MM.1S (cell line): ENCODE data around the gene TBCA.

ENCODE experiments used
- DNase-seq: peaks from one replicate; pipeline ENCODE4 v3.0.0-alpha.2; 2015
- H2AFZ ChIP-seq: fragments of 300-600 bp; sonication (generic); 2 replicates; pipeline ENCODE4 v1.6.0; 2016; ENCODE audit warnings: antibody characterized with exemption, low read length
- H3F3A ChIP-seq: fragments of 300-600 bp; sonication (generic); 2 replicates; pipeline ENCODE4 v1.6.1; 2016; ENCODE audit warnings: mild to moderate bottlenecking, antibody characterized with exemption, low read length, moderate library complexity, mixed read lengths; ENCODE audit not compliant: insufficient read depth
- H3K27ac ChIP-seq: fragments of 300-600 bp; sonication (generic); 2 replicates; pipeline ENCODE4 v1.5.1; 2016; ENCODE audit warnings: mild to moderate bottlenecking, low read length
- H3K27me3 ChIP-seq: fragments of 300-600 bp; sonication (generic); replicated peaks from 2 replicates; pipeline ENCODE4 v1.6.0; 2016; ENCODE audit warnings: low read length; ENCODE audit not compliant: insufficient read depth
- H3K36me3 ChIP-seq: fragments of 300-600 bp; sonication (generic); replicated peaks from 2 replicates; pipeline ENCODE4 v1.6.1; 2016; ENCODE audit warnings: mild to moderate bottlenecking, low read length, mixed read lengths; ENCODE audit not compliant: insufficient read depth
- H3K4me1 ChIP-seq: fragments of 300-600 bp; sonication (generic); 2 replicates; pipeline ENCODE4 v1.6.1; 2016; ENCODE audit warnings: low read length, mixed read lengths
- H3K4me2 ChIP-seq: fragments of 300-600 bp; sonication (generic); 2 replicates; pipeline ENCODE4 v1.6.0; 2016; ENCODE audit warnings: low read depth, low read length
- H3K4me3 ChIP-seq: fragments of 300-600 bp; sonication (generic); 2 replicates; pipeline ENCODE4 v1.5.1; 2016; ENCODE audit warnings: low read length, mixed read lengths
- H3K79me2 ChIP-seq: fragments of 300-600 bp; sonication (generic); 2 replicates; pipeline ENCODE4 v1.6.1; 2016; ENCODE audit warnings: mixed run types, low read length, mixed read lengths
- H3K9ac ChIP-seq: fragments of 300-600 bp; sonication (generic); 2 replicates; pipeline ENCODE4 v1.6.1; 2016; ENCODE audit warnings: low read length, mixed read lengths
- H3K9me2 ChIP-seq: fragments of 300-600 bp; sonication (generic); replicated peaks from 2 replicates; pipeline ENCODE4 v1.6.1; 2016; ENCODE audit warnings: mild to moderate bottlenecking, low read length, mixed read lengths; ENCODE audit not compliant: insufficient read depth
- H3K9me3 ChIP-seq: fragments of 300-600 bp; sonication (generic); replicated peaks from 2 replicates; pipeline ENCODE4 v1.6.1; 2016; ENCODE audit warnings: mild to moderate bottlenecking, low read length, mixed read lengths; ENCODE audit not compliant: insufficient read depth
- H4K20me1 ChIP-seq: fragments of 300-600 bp; sonication (generic); 2 replicates; pipeline ENCODE4 v1.6.1; 2016; ENCODE audit warnings: mild to moderate bottlenecking, low read length, moderate library complexity, mixed read lengths; ENCODE audit not compliant: insufficient read depth
- EZH2 ChIP-seq: fragments of 300-600 bp; sonication (generic); optimal IDR thresholded peaks from 2 replicates; pipeline ENCODE3; 2017; ENCODE audit warnings: low read depth, mild to moderate bottlenecking, antibody characterized with exemption, low read length, mixed read lengths
- EZH2phosphoT487 ChIP-seq: fragments of 300-600 bp; sonication (generic); IDR thresholded peaks from 2 replicates; pipeline ENCODE4 v1.6.1; 2018; ENCODE audit warnings: antibody characterized with exemption, low read length
- TF ChIP-seq, protein P1 (sequence below): fragments of 300-600 bp; sonication (generic); IDR thresholded peaks from 2 replicates; pipeline ENCODE4 v1.5.1; 2016; ENCODE audit warnings: antibody characterized with exemption, low read length, mixed read lengths

Gene TBCA

DNA sequence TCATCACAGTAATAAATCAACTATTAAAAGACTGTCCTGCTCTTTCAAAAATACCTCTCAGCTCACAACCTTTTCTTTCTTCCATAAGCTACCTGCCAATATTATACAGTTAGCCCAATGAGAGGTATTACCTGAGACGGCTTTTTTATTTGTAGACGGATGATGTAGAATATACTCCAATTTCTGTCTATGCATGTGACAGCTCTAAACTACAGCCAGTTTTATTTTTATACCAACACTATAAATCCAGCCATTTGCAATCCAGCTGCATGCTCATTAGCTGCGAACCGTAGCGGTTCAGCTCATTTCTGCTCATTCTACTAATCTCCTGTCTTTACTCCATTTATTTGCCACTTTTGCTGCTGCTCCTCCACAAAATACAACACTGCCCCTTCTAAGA, 51.2 kb downstream of the TBCA start:
- no peaks in the 10 kb centered on the region for H3K27me3 ChIP-seq
- H3F3A ChIP-seq = no peaks in the 10 kb centered on the region
- no peak overlapping the region for H3K9ac ChIP-seq
- no peaks in the 10 kb centered on the region for H3K4me1 ChIP-seq
- H3K9me3 ChIP-seq = no peaks in the 10 kb centered on the region
- TF ChIP-seq EZH2phosphoT487 (no peak), EZH2 (no peak)
- TF ChIP-seq, protein P1, sequence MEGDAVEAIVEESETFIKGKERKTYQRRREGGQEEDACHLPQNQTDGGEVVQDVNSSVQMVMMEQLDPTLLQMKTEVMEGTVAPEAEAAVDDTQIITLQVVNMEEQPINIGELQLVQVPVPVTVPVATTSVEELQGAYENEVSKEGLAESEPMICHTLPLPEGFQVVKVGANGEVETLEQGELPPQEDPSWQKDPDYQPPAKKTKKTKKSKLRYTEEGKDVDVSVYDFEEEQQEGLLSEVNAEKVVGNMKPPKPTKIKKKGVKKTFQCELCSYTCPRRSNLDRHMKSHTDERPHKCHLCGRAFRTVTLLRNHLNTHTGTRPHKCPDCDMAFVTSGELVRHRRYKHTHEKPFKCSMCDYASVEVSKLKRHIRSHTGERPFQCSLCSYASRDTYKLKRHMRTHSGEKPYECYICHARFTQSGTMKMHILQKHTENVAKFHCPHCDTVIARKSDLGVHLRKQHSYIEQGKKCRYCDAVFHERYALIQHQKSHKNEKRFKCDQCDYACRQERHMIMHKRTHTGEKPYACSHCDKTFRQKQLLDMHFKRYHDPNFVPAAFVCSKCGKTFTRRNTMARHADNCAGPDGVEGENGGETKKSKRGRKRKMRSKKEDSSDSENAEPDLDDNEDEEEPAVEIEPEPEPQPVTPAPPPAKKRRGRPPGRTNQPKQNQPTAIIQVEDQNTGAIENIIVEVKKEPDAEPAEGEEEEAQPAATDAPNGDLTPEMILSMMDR = no peak
- H3K27ac ChIP-seq = no peak overlapping the region
- peaks cover 1% of the 10 kb centered on the region; the same call in 1 of the 2 replicates for H4K20me1 ChIP-seq
- no peak overlapping the region for H3K4me2 ChIP-seq
- peaks cover 78% of the 10 kb centered on the region for H3K79me2 ChIP-seq
- DNase-seq = no peak
- no peak overlapping the region for H3K4me3 ChIP-seq
- H2AFZ ChIP-seq = no peak overlapping the region
- no peaks in the 10 kb centered on the region for H3K9me2 ChIP-seq
- H3K36me3 ChIP-seq = no peaks in the 10 kb centered on the region; the same call in 1 of the 2 replicates

- Histone ChIP-seq H3K4me3 (no peak overlapping the region), H3K9me2 (no peaks in the 10 kb centered on the region), H3K36me3 (no peaks in the 10 kb centered on the region; the same call in 1 of the 2 replicates), H3K4me2 (no peak overlapping the region), H4K20me1 (peaks cover 6% of the 10 kb centered on the region; the same call in 1 of the 2 replicates), H3F3A (no peaks in the 10 kb centered on the region), H3K27me3 (no peaks in the 10 kb centered on the region), H3K27ac (no peak overlapping the region), H2AFZ (no peak overlapping the region), H3K9me3 (no peaks in the 10 kb centered on the region), H3K4me1 (no peaks in the 10 kb centered on the region), H3K79me2 (peaks cover 68% of the 10 kb centered on the region), H3K9ac (no peak overlapping the region)
- TF ChIP-seq, protein P1 = no peak
- TF ChIP-seq EZH2phosphoT487 (no peak), EZH2 (no peak)
- DNase-seq = no peak
These were observed 56.3 kb downstream of the TBCA start for GRCh38 chr5:77719666-77720363.

- peaks cover 63% of the 10 kb centered on the region for H3K79me2 ChIP-seq
- H3K9ac ChIP-seq = no peak overlapping the region
- no peaks in the 10 kb centered on the region for H3K9me3 ChIP-seq
- H3K4me2 ChIP-seq = no peak overlapping the region
- no peaks in the 10 kb centered on the region for H3K4me1 ChIP-seq
- H3K9me2 ChIP-seq = no peaks in the 10 kb centered on the region
- H3K4me3 ChIP-seq = no peak overlapping the region
- peaks cover 6% of the 10 kb centered on the region; the same call in 1 of the 2 replicates for H4K20me1 ChIP-seq
- no peaks in the 10 kb centered on the region for H3F3A ChIP-seq
- no peak overlapping the region for H3K27ac ChIP-seq
- DNase-seq = no peak
- H3K27me3 ChIP-seq = no peaks in the 10 kb centered on the region
- H3K36me3 ChIP-seq = no peaks in the 10 kb centered on the region; the same call in 1 of the 2 replicates
- no peak overlapping the region for H2AFZ ChIP-seq
- TF ChIP-seq, protein P1 = no peak
- TF ChIP-seq EZH2phosphoT487 (no peak), EZH2 (no peak)
These were observed 57.1 kb downstream of the TBCA start for GRCh38 chr5:77718934-77719610.
